ENCODE results near the gene PCDHB11.
"Not testable (repeated sequence)": the region's sequence is repeated elsewhere in the genome, so short reads cannot be mapped to it uniquely, and the experiment has no call there.

The PCDHB11 gene

DNA sequence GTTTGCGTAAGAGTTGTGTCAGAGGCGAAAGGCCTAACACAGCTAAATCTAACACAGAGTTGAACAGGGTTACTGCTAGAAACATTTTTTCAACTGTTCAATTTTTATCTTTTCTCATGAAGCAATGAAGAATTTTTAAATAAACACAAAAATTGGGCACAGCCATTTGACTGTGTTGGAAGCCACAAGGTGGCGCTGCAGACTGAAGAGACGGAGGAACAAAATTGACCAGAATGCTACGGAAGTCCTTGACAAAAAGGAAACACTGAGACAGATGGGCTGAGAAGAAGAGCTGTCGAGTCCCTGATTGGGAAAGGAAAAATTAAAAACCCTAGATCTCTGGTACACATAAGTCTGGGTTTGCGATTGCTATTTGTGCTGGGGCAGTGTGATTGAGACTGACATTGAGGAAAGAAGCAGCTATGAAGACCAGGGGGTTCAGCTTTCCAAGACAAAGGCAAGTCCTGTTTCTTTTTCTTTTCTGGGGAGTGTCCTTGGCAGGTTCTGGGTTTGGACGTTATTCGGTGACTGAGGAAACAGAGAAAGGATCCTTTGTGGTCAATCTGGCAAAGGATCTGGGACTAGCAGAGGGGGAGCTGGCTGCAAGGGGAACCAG, 12.4 kb upstream of the PCDHB11 start, which contains the start of gene PCDHB9:
Gene PCDHB9, plus strand, starts transcription at position 265 of the 616 bp plus-strand sequence. Its CDS starts 158 bp downstream, at position 423.
- peak; percentile 26 for DNase-seq (ENCODE audit: low spot score)

DNA sequence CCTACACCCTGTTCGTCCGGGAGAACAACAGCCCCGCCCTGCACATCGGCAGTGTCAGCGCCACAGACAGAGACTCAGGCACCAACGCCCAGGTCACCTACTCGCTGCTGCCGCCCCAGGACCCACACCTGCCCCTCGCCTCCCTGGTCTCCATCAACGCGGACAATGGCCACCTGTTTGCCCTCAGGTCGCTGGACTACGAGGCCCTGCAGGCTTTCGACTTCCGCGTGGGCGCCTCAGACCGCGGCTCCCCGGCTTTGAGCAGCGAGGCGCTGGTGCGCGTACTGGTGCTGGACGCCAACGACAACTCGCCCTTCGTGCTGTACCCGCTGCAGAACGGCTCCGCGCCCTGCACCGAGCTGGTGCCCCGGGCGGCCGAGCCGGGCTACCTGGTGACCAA, 10.7 kb upstream of the PCDHB11 start:
- DNase-seq (ENCODE audit: low spot score) = not testable (repeated sequence)

DNA sequence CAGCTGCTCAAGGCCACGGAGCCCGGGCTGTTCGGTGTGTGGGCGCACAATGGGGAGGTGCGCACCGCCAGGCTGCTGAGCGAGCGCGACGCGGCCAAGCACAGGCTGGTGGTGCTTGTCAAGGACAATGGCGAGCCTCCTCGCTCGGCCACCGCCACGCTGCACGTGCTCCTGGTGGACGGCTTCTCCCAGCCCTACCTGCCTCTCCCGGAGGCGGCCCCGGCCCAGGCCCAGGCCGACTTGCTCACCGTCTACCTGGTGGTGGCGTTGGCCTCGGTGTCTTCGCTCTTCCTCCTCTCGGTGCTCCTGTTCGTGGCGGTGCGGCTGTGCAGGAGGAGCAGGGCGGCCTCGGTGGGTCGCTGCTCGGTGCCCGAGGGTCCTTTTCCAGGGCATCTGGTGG, 10.3 kb upstream of the PCDHB11 start:
- DNase-seq (ENCODE audit: low spot score) = not testable (repeated sequence)

DNA sequence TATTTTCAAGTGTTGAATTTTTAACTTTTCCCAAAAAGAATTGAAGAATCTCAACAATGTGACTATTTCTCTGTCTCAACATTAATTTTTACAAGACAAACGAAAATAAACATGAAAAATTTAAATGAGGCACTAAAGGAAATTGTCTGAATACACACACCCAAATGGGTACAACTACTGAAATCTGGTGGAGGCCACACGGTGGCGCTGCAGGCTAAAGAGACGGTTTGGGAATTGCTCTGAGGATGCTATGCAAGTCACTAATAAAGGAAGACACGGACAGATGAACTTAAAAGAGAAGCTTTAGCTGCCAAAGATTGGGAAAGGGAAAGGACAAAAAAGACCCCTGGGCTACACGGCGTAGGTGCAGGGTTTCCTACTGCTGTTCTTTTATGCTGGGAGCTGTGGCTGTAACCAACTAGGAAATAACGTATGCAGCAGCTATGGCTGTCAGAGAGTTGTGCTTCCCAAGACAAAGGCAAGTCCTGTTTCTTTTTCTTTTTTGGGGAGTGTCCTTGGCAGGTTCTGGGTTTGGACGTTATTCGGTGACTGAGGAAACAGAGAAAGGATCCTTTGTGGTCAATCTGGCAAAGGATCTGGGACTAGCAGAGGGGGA, 7.2 kb upstream of the PCDHB11 start, which contains the start of gene PCDHB10:
Gene PCDHB10, plus strand, starts transcription at position 244 of the 616 bp plus-strand sequence. Its CDS starts 200 bp downstream, at position 444.
- DNase-seq (ENCODE audit: low spot score) = no peak

DNA sequence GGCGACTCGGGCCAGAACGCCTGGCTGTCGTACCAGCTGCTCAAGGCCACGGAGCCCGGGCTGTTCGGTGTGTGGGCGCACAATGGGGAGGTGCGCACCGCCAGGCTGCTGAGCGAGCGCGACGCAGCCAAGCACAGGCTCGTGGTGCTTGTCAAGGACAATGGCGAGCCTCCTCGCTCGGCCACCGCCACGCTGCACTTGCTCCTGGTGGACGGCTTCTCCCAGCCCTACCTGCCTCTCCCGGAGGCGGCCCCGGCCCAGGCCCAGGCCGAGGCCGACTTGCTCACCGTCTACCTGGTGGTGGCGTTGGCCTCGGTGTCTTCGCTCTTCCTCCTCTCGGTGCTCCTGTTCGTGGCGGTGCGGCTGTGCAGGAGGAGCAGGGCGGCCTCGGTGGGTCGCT, 5.1 kb upstream of the PCDHB11 start:
- DNase-seq (ENCODE audit: low spot score) = not testable (repeated sequence)

DNA sequence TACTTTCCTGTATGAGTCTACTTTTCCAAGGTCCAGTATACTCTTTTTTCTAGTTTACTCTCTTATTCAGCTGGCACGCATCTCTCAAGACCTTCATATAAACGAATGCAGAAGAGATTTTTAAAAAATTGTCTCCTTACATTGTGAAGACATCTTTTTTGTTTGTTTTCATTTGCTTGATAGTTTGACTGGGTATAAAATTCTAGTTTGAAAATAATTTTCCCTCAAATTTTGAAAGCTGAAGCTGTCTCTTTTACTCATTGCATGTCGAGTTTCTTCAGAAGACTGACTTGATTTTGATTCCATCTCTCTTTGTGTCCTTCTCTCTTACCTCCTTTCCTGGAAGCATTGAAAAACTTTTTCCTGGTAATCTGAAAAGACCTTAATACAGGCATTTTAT, 3.1 kb upstream of the PCDHB11 start:
- no peak for DNase-seq (ENCODE audit: low spot score)

DNA sequence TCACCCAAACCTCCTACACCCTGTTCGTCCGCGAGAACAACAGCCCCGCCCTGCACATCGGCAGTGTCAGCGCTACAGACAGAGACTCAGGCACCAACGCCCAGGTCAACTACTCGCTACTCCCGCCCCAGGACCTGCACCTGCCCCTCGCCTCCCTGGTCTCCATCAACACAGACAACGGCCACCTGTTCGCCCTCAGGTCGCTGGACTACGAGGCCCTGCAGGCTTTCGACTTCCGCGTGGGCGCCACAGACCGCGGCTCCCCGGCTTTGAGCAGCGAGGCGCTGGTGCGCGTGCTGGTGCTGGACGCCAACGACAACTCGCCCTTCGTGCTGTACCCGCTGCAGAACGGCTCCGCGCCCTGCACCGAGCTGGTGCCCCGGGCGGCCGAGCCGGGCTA, 1.7 kb downstream of the PCDHB11 start:
- DNase-seq (ENCODE audit: low spot score) = not testable (repeated sequence)

DNA sequence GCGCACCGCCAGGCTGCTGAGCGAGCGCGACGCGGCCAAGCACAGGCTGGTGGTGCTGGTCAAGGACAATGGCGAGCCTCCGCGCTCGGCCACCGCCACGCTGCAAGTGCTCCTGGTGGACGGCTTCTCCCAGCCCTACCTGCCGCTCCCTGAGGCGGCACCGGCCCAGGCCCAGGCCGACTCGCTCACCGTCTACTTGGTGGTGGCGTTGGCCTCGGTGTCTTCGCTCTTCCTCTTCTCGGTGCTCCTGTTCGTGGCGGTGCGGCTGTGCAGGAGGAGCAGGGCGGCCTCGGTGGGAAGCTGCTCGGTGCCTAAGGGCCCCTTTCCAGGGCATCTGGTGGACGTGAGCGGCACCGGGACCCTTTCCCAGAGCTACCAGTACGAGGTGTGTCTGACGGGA, 2.2 kb downstream of the PCDHB11 start:
- DNase-seq (ENCODE audit: low spot score) = not testable (repeated sequence)

DNA sequence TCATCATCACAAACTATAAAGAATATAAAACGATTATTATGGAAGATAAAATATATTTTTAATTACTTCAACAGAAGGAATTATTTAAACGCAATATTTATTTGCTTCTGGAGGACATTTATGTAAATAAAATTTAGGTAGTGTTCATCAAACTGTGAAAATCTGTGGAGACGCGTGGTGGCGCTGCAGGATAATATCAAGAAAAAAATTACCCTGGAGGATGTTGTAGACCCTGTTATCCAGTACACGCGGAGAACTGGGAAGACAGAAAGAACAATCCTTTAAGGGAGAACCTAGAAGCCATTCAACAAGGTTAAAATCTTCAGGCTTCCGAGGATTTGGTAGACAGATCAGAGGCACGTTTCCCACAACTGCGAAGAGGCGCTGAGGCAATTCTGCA, 9.1 kb downstream of the PCDHB11 start, which contains the start of gene PCDHB12:
Gene PCDHB12, plus strand, starts transcription at position 242 of the 400 bp plus-strand sequence. CDS start 189 bp downstream, outside the sequence.
- DNase-seq (ENCODE audit: low spot score) = no peak

DNA sequence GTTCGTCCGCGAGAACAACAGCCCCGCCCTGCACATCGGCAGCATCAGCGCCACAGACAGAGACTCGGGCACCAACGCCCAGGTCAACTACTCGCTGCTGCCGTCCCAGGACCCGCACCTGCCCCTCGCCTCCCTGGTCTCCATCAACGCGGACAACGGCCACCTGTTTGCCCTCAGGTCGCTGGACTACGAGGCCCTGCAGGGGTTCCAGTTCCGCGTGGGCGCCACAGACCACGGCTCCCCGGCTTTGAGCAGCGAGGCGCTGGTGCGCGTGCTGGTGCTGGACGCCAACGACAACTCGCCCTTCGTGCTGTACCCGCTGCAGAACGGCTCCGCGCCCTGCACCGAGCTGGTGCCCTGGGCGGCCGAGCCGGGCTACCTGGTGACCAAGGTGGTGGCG, 10.9 kb downstream of the PCDHB11 start:
- DNase-seq (ENCODE audit: low spot score) = not testable (repeated sequence)

DNA sequence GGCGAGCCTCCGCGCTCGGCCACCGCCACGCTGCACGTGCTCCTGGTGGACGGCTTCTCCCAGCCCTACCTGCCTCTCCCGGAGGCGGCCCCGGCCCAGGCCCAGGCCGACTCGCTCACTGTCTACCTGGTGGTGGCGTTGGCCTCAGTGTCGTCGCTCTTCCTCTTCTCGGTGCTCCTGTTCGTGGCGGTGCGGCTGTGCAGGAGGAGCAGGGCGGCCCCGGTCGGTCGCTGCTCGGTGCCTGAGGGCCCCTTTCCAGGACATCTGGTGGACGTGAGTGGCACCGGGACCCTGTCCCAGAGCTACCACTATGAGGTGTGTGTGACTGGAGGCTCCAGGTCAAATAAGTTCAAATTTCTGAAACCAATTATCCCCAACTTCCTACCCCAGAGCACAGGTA, 11.4 kb downstream of the PCDHB11 start:
- DNase-seq (ENCODE audit: low spot score) = not testable (repeated sequence)

DNA sequence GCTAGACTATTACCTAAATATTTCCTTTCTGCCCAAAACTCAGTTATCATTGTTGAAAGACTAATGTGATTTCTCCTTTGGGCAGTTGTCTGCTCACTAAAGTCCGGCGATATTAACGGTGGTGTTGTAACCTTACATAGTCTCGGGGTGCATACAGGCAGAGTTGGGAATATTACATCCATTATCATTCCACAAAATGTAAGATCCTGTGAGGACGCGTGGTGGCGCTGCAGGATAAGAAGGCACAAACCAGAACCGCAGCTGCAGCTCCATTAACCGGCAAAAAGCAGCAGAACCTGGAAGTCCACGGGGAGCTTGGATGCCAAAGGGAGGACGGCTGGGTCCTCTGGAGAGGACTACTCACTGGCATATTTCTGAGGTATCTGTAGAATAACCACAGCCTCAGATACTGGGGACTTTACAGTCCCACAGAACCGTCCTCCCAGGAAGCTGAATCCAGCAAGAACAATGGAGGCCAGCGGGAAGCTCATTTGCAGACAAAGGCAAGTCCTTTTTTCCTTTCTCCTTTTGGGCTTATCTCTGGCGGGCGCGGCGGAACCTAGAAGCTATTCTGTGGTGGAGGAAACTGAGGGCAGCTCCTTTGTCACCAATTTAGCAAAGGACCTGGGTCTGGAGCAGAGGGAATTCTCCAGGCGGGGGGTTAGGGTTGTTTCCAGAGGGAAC, 14.4 kb downstream of the PCDHB11 start, which contains the start of gene PCDHB13:
Gene PCDHB13, plus strand, starts transcription at position 264 of the 684 bp plus-strand sequence. Its CDS starts 205 bp downstream, at position 469.
- DNase-seq (ENCODE audit: low spot score) = peak; percentile 13

DNA sequence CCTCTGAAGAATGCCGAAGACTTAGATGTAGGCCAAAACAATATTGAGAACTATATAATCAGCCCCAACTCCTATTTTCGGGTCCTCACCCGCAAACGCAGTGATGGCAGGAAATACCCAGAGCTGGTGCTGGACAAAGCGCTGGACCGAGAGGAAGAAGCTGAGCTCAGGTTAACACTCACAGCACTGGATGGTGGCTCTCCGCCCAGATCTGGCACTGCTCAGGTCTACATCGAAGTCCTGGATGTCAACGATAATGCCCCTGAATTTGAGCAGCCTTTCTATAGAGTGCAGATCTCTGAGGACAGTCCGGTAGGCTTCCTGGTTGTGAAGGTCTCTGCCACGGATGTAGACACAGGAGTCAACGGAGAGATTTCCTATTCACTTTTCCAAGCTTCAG, 15.2 kb downstream of the PCDHB11 start:
- not testable (repeated sequence) for DNase-seq (ENCODE audit: low spot score)

DNA sequence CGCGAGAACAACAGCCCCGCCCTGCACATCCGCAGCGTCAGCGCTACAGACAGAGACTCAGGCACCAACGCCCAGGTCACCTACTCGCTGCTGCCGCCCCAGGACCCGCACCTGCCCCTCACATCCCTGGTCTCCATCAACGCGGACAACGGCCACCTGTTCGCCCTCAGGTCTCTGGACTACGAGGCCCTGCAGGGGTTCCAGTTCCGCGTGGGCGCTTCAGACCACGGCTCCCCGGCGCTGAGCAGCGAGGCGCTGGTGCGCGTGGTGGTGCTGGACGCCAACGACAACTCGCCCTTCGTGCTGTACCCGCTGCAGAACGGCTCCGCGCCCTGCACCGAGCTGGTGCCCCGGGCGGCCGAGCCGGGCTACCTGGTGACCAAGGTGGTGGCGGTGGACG, 16.1 kb downstream of the PCDHB11 start:
- DNase-seq (ENCODE audit: low spot score) = not testable (repeated sequence)

DNA sequence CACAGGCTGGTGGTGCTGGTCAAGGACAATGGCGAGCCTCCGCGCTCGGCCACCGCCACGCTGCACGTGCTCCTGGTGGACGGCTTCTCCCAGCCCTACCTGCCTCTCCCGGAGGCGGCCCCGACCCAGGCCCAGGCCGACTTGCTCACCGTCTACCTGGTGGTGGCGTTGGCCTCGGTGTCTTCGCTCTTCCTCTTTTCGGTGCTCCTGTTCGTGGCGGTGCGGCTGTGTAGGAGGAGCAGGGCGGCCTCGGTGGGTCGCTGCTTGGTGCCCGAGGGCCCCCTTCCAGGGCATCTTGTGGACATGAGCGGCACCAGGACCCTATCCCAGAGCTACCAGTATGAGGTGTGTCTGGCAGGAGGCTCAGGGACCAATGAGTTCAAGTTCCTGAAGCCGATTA, 16.6 kb downstream of the PCDHB11 start:
- DNase-seq (ENCODE audit: low spot score) = not testable (repeated sequence)

DNA sequence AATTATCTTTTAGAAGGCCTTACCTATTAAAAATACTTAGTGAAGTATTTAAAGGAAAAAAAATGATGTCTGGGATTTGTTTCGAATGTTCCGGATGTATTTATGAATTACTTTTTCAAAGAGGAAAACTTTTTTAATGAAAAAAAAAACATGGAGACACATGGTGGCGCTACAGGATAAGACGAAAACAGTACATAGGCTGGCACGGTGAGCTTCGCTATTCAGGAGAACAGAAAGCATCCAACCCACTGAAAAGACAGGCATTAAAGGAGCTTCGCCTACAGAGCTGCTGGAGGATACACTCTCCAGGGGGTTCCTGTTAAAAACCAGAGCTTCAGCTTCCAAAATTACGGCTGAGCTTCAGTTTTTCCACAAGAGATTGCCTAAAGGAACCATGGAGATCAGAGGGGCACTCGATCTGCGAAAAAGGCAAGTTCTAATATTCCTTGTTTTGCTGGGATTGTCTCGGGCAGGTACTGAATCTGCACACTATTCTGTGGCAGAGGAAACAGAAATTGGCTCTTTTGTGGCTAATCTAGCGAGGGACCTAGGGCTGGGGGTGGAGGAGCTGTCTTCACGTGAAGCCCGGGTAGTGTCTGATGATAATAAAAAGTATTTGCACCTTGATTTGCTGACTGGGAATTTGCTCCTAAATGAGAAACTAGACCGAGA, 23.8 kb downstream of the PCDHB11 start, which contains the start of gene PCDHB14:
Gene PCDHB14, plus strand, starts transcription at position 232 of the 672 bp plus-strand sequence. Its CDS starts 163 bp downstream, at position 395.
- no peak for DNase-seq (ENCODE audit: low spot score)

DNA sequence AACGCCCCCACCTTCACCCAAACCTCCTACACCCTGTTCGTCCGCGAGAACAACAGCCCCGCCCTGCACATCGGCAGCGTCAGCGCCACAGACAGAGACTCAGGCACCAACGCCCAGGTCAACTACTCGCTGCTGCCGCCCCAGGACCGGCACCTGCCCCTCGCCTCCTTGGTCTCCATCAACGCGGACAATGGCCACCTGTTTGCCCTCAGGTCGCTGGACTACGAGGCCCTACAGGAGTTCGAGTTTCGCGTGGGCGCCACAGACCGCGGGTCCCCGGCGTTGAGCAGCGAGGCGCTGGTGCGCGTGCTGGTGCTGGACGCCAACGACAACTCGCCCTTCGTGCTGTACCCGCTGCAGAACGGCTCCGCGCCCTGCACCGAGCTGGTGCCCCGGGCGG, 25.4 kb downstream of the PCDHB11 start:
- DNase-seq (ENCODE audit: low spot score) = not testable (repeated sequence)

DNA sequence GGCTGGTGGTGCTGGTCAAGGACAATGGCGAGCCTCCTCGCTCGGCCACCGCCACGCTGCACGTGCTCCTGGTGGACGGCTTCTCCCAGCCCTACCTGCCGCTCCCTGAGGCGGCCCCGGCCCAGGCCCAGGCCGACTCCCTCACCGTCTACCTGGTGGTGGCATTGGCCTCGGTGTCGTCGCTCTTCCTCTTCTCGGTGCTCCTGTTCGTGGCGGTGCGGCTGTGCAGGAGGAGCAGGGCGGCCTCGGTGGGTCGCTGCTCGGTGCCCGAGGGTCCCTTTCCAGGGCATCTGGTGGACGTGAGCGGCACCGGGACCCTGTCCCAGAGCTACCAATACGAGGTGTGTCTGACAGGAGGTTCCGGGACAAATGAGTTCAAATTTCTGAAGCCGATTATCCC, 26.0 kb downstream of the PCDHB11 start:
- not testable (repeated sequence) for DNase-seq (ENCODE audit: low spot score)

DNA sequence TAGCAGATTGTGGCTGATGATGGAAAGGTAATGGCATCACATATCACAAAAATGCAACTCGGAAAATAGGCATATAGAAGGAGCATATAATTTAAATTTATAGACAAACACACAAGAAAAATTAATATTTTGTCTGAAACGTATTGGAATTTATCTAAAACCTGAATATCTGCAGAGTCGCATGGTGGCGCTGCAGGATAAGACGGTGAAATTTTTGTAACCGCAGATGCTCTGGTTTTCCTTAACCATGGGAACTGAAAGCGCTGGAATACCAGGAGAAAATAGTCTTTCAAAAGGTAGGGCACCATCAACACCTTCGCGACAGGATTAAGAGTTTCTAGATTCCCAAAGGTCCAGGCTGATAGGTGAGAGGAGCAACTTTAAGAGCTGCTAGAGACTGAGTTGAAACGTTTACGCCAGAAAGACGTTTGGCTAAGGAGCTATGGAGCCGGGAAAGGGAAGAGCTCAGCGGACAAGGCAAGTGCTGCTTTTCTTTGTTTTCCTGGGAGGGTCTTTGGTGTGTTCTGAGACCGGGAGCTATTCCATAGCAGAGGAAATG, 34.8 kb downstream of the PCDHB11 start:
- no peak for DNase-seq (ENCODE audit: low spot score)

DNA sequence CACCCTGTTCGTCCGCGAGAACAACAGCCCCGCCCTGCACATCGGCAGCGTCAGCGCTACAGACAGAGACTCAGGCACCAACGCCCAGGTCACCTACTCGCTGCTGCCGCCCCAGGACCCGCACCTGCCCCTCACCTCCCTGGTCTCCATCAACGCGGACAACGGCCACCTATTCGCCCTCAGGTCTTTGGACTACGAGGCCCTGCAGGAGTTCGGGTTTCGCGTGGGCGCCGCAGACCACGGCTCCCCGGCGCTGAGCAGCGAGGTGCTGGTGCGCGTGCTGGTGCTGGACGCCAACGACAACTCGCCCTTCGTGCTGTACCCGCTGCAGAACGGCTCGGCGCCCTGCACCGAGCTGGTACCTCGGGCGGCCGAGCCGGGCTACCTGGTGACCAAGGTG, 36.5 kb downstream of the PCDHB11 start:
- not testable (repeated sequence) for DNase-seq (ENCODE audit: low spot score)

DNA sequence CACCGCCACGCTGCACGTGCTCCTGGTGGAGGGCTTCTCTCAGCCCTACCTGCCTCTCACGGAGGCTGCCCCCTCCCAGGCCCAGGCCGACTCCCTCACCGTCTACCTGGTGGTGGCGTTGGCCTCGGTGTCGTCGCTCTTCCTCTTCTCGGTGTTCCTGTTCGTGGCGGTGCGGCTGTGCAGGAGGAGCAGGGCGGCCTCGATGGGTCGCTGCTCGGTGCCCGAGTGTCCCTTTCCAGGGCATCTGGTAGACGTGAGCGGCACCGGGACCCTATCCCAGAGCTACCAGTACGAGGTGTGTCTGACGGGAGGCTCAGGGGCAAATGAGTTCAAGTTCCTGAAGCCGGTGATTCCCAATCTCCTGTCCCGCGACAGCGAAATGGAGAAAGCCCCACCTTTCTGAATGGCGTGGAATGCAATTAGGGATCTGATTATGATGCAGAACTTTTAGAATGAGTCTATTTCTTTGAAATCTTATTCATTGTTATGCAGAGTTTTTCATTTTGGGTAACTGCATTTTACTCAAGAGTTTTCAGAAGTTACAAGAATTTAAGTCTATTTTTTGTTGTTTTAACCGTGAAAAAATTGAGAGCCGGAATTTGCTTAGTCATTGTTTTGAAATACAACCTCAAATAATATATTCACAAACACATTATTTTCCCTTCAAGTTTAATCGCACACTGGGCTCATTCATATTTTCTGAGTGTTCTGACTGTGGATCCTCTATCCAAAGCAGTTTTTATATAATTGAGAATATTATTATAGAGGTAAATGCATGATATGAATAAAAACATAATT, 37.3 kb downstream of the PCDHB11 start:
- no peak for DNase-seq (ENCODE audit: low spot score)
